RWPE1 (cell line): ENCODE results near the gene ANKRD33B.

ENCODE experiments used
- CTCF ChIA-PET: fragments of 350-600 bp; sonication (Branson Sonifier 250); formaldehyde crosslinking; extraction: SDS; loops from one replicate; lab custom pipeline; 2021; lab: Yijun Ruan, JAX
- POLR2A ChIA-PET: fragments of 400-600 bp; formaldehyde crosslinking; extraction: SDS; loops from one replicate; lab custom pipeline; 2020; ENCODE audit warnings: antibody characterized with exemption; ENCODE audit not compliant: low non-redundant PET; lab: Yijun Ruan, JAX
- DNase-seq: peaks from one replicate; pipeline ENCODE4 v3.0.0; 2012; ENCODE audit warnings: low spot score
- H3K27ac ChIP-seq: fragments of 450-650 bp; 2 replicates; pipeline ENCODE4 v1.5.1; 2017
- TF ChIP-seq, protein P1 (sequence below): fragments of 450-650 bp; conservative IDR thresholded peaks from 2 replicates; pipeline ENCODE4 v1.5.1; 2017; ENCODE audit warnings: low read depth, mild to moderate bottlenecking

ANKRD33B gene

DNA sequence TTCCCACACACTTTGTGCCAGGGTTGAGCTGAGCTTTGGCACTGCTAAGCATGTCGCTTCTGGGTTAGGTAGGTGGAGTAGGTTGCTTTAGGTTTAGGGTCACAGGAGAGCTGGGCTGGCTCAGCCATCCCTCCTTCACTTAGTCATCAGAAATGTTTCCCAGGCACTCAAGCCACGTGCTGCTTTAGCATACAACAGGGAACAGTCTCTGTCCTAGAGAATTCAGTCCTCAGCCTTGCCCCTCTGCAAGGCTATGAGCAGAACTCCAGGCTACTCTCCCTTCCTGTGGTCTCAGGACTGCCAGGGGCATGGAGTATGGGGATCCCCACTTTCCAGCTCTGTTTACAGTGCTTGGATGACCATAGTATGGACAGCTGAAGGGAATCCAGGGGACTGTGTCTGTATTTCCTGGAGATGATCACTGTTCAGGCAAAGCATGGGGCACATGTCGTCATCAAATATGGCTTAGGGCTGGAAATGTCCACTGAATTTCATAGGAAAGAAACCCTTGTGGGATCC lies 7.5 kb upstream of the ANKRD33B start:
- POLR2A ChIA-PET, result no interaction called here
- DNase-seq, result peak; percentile 73
- CTCF ChIA-PET, result interaction anchor here (0.6 kb wide), 2 partner anchors 17 to 265 kb away, joined by 3 read pairs; no protein-coding TSS in a partner anchor
- TF ChIP-seq, protein P1, sequence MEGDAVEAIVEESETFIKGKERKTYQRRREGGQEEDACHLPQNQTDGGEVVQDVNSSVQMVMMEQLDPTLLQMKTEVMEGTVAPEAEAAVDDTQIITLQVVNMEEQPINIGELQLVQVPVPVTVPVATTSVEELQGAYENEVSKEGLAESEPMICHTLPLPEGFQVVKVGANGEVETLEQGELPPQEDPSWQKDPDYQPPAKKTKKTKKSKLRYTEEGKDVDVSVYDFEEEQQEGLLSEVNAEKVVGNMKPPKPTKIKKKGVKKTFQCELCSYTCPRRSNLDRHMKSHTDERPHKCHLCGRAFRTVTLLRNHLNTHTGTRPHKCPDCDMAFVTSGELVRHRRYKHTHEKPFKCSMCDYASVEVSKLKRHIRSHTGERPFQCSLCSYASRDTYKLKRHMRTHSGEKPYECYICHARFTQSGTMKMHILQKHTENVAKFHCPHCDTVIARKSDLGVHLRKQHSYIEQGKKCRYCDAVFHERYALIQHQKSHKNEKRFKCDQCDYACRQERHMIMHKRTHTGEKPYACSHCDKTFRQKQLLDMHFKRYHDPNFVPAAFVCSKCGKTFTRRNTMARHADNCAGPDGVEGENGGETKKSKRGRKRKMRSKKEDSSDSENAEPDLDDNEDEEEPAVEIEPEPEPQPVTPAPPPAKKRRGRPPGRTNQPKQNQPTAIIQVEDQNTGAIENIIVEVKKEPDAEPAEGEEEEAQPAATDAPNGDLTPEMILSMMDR, result no peak
- H3K27ac ChIP-seq, result peak overlapping the region; percentile 55

DNA sequence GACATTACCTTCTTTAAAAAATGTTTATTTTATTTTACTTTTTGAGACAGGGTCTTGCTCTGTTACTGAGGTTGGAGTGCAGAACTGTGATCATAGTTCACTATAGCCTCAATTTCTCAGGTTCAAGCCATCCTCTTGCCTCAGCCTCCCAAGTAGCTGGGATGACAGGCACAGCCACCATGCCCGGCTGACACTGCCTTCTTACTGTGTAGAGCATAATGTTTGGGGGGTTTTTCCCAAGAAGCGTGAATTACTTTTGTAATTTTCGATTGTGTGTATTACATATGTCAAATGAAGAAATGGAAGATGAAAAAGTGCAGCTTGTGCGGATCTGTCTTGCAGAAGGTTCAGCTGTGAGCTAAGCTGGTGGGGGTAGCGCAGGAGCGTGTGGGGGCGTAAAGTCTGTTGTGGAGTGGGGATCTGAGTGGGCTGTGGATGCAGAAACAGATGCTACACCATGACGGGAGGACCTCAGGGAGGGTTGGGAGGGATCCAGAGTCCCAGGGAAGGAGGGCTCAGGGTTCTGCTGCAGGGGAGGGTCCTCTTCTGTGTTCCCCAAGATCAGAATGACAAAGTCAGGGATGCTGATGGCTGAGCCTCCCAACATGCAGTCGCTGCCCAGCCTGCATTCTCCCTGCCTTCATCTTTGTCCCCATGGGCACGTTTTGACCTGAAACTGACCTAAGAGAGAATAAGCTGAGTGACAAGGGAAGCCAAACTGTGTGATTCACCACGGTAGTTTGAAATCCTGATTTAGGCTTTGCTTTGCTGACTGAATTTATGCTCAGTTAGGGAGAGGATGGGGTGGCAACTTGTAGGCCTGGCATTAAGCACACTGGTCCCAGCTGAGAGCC lies 6.8 kb upstream of the ANKRD33B start:
- TF ChIP-seq, protein P1, result no peak
- H3K27ac ChIP-seq, result peak overlapping the region; percentile 55; the same call in 1 of the 2 replicates
- ChIA-PET POLR2A (no interaction called here), CTCF (interaction anchor here (0.6 kb wide), 1 partner anchor 266 kb away, joined by 3 read pairs; no protein-coding TSS in a partner anchor)
- no peak for DNase-seq

DNA sequence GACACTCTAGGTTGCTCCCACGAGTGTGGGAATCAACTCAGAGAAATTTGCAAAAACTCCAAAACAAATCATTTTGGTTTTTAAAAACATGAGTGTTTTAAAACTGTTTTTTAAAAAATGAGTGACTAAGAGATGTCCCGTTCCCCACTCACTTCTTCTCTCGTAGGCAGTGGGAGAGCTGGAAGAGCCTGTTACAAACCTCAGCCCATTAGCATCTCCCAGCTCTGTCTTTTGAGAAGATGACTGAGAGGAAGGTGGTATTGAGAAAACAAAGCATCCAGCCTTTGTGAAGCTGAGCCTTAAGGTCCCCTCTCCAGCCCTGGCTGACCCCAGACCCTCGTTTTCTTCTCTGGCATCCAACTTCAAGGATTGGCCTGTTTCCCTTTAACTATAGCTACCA lies 4.7 kb upstream of the ANKRD33B start:
- CTCF ChIA-PET, result interaction anchor here (1.2 to 1.5 kb wide), 2 partner anchors 8 to 69 kb away, joined by 6 read pairs; no protein-coding TSS in a partner anchor
- no peak overlapping the region for H3K27ac ChIP-seq
- POLR2A ChIA-PET, result no interaction called here
- DNase-seq, result no peak
- TF ChIP-seq, protein P1, result no peak

DNA sequence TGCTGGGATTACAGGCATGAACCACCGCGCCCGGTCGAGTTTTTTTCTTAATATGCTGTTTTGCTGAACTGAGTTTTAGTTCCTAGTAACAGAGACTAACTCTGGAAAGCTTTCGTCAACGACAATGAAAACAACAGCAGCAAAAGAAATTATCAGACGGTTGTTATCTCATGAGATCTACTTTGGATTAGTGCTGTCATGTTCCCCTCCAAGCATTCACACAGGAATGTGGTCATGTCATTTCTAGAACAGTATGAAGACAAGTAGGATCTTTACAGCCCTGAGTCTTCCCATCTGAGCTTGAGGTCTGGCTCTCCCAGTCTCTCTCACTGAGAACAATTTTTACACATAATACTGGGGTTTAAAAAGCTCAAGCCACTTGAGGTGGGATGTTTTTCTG lies 4.0 kb upstream of the ANKRD33B start:
- DNase-seq, result no peak
- H3K27ac ChIP-seq, result no peak overlapping the region
- TF ChIP-seq, protein P1, result no peak
- POLR2A ChIA-PET, result no interaction called here
- CTCF ChIA-PET, result interaction anchor here (0.6 to 1.5 kb wide), 3 partner anchors 8 to 119 kb away, joined by 4 to 6 read pairs (median 6); no protein-coding TSS in a partner anchor

DNA sequence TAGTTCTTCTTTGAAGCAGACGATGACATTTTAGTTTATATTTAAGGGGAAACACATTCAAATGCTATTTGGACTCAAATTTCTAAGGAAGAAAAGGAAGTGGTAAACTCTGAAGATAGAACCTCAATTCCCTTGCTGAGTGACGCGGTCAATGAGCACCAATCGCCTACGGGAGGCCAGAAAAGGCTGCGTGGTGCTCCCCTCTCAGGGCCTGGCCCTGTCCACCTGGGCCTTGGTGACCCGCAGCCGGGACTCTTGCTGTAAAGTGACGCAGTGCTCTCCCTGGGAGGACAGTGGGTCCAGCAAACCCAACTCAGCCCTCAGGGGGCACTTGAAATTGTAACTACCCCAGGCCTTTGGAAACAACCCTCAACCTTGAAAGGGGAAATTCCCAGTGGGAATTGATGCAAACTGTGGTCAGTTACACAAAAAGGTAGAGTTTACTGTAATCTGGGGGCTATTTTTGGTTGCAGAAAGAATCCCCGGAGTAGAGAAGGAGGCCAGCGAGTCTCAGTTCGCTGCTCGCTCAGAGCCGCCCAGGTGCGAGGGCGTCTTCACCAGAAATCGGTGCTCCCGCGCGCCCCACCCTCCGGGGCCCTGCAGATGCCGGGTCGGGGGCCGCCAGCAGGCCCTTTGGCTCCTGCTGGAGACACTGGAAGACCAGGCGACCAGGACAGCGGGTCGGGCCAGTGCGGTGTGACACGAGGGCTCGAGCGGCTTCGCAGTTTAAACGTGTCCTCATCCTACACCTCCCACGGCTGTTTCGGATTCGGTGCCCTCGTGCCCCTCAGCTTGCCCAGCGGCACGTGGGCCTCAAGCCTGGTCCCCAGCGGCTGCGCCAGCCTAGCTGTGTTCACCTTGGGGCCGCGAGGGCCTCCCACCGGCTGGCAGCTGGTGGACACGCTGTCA lies 1.4 kb upstream of the ANKRD33B start:
- no peak for DNase-seq
- ChIA-PET POLR2A (no interaction called here), CTCF (no interaction called here)
- H3K27ac ChIP-seq, result peak overlapping the region; percentile 81; the same call in 1 of the 2 replicates
- TF ChIP-seq, protein P1, result no peak
